Measurements from ENCODE around the gene SPHK2. TPM values are rescaled to one million over a fixed set of nuclear protein-coding genes. Genes with fewer than 3 reads are reported as not detected.

The SPHK2 gene
- polyA plus RNA-seq, 1 experiment: 4.6 TPM

DNA sequence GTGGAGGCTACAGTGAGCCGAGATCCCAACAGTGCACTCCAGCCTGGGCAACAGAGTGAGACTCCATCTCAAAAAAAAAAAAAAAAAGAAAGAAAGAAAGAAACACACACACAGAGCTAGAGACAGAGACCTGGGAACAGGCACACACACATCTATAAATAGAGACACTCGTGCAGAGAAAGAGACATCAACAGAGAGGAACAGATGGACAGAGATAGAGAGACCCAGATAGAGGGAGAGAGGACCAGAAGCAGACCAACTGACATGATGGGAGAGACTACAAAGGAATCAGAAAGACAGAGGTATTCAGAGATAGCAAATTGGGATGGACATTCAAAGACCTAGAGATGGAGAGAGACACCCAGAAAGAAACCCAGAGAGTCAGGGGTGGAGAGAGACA, 28.8 kb downstream of the SPHK2 start:
- Histone ChIP-seq H3K27me3 (ENCODE audit: control insufficient read depth, insufficient read depth, low read length) (no peaks in the 10 kb centered on the region), H3K27ac (ENCODE audit: low read depth, low read length) (no peak overlapping the region), H3K9me3 (ENCODE audit: control insufficient read depth, insufficient read depth, low read length) (0 out of 2 replicates have a peak, but pooled peaks cover 6% of the 10 kb centered on the region), H3K4me3 (ENCODE audit: low read depth, low read length) (no peak overlapping the region)
- TF ChIP-seq, protein P1, sequence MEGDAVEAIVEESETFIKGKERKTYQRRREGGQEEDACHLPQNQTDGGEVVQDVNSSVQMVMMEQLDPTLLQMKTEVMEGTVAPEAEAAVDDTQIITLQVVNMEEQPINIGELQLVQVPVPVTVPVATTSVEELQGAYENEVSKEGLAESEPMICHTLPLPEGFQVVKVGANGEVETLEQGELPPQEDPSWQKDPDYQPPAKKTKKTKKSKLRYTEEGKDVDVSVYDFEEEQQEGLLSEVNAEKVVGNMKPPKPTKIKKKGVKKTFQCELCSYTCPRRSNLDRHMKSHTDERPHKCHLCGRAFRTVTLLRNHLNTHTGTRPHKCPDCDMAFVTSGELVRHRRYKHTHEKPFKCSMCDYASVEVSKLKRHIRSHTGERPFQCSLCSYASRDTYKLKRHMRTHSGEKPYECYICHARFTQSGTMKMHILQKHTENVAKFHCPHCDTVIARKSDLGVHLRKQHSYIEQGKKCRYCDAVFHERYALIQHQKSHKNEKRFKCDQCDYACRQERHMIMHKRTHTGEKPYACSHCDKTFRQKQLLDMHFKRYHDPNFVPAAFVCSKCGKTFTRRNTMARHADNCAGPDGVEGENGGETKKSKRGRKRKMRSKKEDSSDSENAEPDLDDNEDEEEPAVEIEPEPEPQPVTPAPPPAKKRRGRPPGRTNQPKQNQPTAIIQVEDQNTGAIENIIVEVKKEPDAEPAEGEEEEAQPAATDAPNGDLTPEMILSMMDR (IDR thresholded peaks at IDR 0.05; ENCODE audit: low read depth, low read length): no peak
- POLR2A ChIA-PET: interaction anchor here (0.6 to 1.1 kb wide), 2 partner anchors 224 to 270 kb away, joined by 3 read pairs; partner anchors contain the start of gene PPP1R15A
- no peak for DNase-seq (ENCODE audit: low read depth, low spot score)
- CTCF ChIA-PET: no interaction called here

DNA sequence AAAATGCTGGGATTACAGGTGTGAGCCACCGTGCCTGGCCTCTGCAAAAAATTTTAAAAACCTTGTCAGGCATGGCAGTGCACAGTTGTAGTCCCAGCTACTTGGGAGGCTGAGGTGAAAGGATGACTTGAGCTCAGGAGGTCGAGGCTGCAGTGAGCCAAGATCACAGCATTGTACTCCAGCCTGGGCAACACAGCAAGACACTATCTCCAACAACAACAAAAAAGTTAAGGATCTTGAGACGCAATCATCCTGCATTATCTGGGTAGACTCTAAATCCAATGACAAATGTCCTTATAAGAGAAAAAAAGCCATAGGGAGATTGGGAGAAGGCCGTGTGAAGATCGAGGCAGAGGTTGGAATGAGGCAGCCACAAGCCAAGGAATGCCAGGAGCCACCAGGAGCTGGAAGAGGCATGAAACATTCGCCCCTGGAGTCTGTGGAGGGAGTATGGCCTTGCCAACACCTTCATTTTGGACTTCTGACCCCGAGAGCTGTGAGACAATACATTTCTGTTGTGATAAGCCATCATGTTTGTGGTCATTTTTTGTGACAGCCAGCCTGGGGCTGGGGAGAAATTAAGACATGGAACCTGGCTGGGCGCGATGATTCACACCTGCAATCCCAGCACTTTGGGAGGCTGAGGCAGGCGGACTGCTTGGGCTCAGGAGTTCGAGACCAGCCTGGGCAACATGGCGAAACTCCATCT, 31.8 kb downstream of the SPHK2 start:
- TF ChIP-seq, protein P1 (IDR thresholded peaks at IDR 0.05; ENCODE audit: low read depth, low read length): no peak
- 0 out of 2 replicates have a peak, but pooled peaks cover 6% of the 10 kb centered on the region for H3K9me3 ChIP-seq (ENCODE audit: control insufficient read depth, insufficient read depth, low read length)
- CTCF ChIA-PET: interaction anchor here (0.7 kb wide), 1 partner anchor 24 kb away, joined by 5 read pairs; no protein-coding TSS in a partner anchor

DNA sequence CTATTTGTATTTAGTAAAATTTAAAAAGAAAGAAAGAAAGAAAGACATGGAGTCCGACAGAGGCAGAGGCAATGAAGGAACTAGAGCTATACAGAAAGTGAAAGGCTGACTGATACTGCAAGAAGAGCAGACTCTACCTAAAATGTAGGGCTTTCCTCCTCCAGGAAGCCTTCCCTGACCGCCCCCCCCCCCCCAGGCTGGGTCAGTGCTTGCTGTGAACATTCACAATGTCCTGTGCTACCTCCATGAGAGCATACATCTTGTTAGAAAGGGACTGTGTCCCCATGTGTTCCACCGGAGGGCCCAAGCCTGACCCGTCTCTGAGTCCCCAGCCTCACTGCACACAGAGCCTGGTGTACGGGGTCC, 32.4 kb downstream of the SPHK2 start:
- ChIA-PET POLR2A (no interaction called here), CTCF (no interaction called here)
- Histone ChIP-seq H3K4me3 (ENCODE audit: low read depth, low read length) (no peak overlapping the region), H3K27me3 (ENCODE audit: control insufficient read depth, insufficient read depth, low read length) (no peaks in the 10 kb centered on the region), H3K27ac (ENCODE audit: low read depth, low read length) (no peak overlapping the region), H3K9me3 (ENCODE audit: control insufficient read depth, insufficient read depth, low read length) (0 out of 2 replicates have a peak, but pooled peaks cover 6% of the 10 kb centered on the region)
- TF ChIP-seq, protein P1 (IDR thresholded peaks at IDR 0.05; ENCODE audit: low read depth, low read length): no peak
- no peak for DNase-seq (ENCODE audit: low read depth, low spot score)

More for the DNA sequence above, 31.8 kb downstream of the SPHK2 start:
- POLR2A ChIA-PET: no interaction called here
- Histone ChIP-seq H3K27me3 (ENCODE audit: control insufficient read depth, insufficient read depth, low read length) (no peaks in the 10 kb centered on the region), H3K27ac (ENCODE audit: low read depth, low read length) (no peak overlapping the region), H3K4me3 (ENCODE audit: low read depth, low read length) (no peak overlapping the region)
- no peak for DNase-seq (ENCODE audit: low read depth, low spot score)

DNA sequence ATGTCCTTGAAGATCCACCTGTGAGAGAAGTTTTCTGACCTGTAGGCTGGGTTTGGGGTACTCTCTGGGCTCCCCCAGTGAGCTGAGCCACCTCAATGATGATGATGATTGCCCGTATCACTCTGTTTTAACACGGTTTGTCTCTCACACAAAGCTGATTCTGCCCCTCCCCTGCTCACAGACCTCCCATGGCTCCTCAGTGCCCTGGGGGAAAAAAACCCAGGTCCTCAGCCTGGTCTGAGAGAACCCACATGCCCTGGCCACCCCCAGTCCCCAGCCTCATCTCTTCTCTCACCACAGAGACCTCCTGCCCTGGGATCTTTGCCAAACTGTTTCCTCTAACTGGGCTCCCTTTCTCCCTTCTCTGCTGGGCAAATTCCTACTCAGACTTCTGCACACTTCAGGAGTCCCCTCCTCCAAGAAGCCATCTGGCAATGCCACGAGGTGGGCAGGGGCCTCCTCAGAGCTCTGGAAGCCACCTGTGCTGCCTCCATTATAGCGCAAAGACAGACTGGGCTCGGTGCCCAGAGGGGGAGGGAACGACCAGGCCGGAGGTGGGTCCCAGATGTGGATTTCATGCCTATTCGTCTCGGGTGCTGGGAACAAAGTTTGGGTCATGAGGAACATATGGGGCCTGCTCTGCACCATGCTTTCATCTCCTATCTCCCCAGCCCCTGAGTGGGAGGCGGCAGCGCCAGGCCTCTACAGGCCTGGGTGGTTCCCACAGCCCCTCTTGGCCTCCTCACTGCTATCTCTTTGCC, 35.2 kb downstream of the SPHK2 start:
- ChIA-PET CTCF (no interaction called here), POLR2A (no interaction called here)
- no peak for DNase-seq (ENCODE audit: low read depth, low spot score)
- Histone ChIP-seq H3K27ac (ENCODE audit: low read depth, low read length) (peak overlapping the region; percentile 21), H3K9me3 (ENCODE audit: control insufficient read depth, insufficient read depth, low read length) (0 out of 2 replicates have a peak, but pooled peaks cover 6% of the 10 kb centered on the region), H3K4me3 (ENCODE audit: low read depth, low read length) (no peak overlapping the region), H3K27me3 (ENCODE audit: control insufficient read depth, insufficient read depth, low read length) (no peaks in the 10 kb centered on the region)
- TF ChIP-seq, protein P1 (IDR thresholded peaks at IDR 0.05; ENCODE audit: low read depth, low read length): no peak

Measured in AG04450 (cell line).